NCI-H1694 (cell line): Measurements from ENCODE around the gene SH2D1A.

ENCODE experiments used
- DNase-seq: peaks from one replicate; lab custom pipeline; 2025; lab: John Stamatoyannopoulos, UW

Gene SH2D1A

GRCh38 chrX:124421898-124422655 lies 75.7 kb downstream of the SH2D1A start:
- DNase-seq, result no peak
